Breast epithelium (tissue), 3 donors: Measurements from ENCODE around the gene CTTN.

ENCODE experiments used
- CTCF ChIP-seq, 3 donors: fragments of 450-650 bp; IDR thresholded peaks; one replicate each; pipeline ENCODE4 v1.5.1; 2016 to 2017; ENCODE audit warnings: antibody characterized with exemption in 3 of 3, mild to moderate bottlenecking in 3 of 3, moderate library complexity in 3 of 3
- POLR2A ChIP-seq: fragments of 450-650 bp; IDR thresholded peaks from one replicate; pipeline ENCODE4 v1.6.1; 2016; ENCODE audit warnings: antibody characterized with exemption, mild to moderate bottlenecking, moderate library complexity

- TF ChIP-seq POLR2A (no peak), CTCF (IDR thresholded peaks at IDR 0.05) (no peak)
Observed at GRCh38 chr11:70413151-70413550, 14.8 kb downstream of the CTTN start.
